GM12875 (cell line): ENCODE data around the gene MOSPD2.

ENCODE experiments used
- H3K4me3 ChIP-seq: one replicate; pipeline ENCODE4 v1.5.1; 2011; ENCODE audit warnings: low read depth, low read length, control low read depth
- TF ChIP-seq, protein P1 (sequence below): IDR thresholded peaks from 2 replicates; pipeline ENCODE4 v1.5.1; 2011; ENCODE audit warnings: low read depth, mild to moderate bottlenecking, control low read depth, inconsistent platforms, low read length, moderate library complexity, borderline replicate concordance; ENCODE audit not compliant: insufficient read depth

Gene MOSPD2

DNA sequence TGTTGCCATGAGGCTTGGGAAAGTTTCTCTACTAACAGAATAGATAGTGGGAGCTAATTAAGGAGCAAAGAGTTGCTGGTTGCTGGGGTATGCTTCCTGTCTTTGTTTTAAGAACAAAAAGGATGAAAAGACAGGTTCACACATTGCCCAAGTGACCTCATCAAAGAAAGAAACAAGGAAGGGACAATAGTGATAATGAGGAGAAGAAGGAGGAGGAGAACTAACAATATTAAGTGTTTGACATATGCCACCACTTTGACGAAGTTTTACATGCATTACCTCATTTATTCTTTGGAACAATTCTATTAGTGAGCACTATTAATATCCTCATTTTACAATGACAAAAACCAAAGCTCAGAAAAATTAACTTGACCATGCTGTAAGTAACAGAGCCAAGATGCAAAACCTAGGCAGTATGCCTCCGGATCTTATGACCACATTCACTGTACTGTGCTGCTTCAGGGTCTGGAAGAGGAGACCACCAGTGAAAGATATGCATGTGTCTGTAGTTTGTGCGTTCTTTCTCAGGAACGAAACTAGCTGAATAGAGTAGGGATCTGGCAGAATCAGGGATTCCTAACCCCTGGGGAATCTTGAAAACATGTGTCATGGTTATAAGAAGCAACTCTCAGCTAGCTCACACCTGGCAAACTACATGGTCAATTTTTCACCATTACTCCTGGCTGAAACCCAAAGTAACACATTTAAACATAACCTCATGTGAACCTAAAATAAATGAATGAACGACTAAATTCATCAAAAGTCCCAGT lies 83.8 kb downstream of the MOSPD2 start:
- H3K4me3 ChIP-seq = no peak overlapping the region
- TF ChIP-seq, protein P1, sequence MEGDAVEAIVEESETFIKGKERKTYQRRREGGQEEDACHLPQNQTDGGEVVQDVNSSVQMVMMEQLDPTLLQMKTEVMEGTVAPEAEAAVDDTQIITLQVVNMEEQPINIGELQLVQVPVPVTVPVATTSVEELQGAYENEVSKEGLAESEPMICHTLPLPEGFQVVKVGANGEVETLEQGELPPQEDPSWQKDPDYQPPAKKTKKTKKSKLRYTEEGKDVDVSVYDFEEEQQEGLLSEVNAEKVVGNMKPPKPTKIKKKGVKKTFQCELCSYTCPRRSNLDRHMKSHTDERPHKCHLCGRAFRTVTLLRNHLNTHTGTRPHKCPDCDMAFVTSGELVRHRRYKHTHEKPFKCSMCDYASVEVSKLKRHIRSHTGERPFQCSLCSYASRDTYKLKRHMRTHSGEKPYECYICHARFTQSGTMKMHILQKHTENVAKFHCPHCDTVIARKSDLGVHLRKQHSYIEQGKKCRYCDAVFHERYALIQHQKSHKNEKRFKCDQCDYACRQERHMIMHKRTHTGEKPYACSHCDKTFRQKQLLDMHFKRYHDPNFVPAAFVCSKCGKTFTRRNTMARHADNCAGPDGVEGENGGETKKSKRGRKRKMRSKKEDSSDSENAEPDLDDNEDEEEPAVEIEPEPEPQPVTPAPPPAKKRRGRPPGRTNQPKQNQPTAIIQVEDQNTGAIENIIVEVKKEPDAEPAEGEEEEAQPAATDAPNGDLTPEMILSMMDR = no peak

DNA sequence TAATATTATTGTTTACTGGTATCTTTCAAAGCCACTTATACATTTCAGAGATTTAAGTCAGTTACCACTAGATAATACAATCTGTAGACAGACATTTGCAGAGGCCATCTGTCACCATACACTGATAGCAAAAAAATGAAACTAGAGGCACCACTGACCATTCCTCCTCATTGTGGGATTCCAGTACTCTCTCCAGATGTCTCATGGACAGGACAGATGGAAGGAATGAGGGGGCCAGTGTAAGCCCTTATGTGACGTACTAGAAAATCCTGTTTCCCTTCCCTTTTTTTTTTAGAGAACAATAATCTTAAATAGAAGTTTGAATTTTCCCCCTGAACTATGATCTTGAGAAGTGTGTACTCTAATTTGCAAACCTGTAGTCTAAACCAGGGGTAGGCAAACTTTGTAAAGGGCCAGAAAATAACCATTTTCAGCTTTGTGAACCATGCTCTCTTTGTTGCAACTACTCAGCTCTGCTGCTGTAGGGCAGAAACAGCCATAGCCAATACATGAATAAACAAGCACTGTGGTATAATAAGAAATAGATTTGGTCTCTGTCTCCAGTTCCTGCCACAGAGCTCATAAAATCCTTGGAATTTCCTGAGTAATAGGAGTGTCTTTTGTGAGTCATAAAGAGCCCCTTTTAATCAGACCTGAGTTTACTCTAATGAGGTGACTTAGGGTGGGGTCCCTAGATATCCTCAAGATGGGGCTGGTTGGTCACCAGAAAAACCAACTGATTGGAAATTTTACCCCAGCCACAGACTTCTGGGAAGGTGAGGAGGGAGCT lies 90.4 kb downstream of the MOSPD2 start:
- TF ChIP-seq, protein P1 = no peak
- no peak overlapping the region for H3K4me3 ChIP-seq

DNA sequence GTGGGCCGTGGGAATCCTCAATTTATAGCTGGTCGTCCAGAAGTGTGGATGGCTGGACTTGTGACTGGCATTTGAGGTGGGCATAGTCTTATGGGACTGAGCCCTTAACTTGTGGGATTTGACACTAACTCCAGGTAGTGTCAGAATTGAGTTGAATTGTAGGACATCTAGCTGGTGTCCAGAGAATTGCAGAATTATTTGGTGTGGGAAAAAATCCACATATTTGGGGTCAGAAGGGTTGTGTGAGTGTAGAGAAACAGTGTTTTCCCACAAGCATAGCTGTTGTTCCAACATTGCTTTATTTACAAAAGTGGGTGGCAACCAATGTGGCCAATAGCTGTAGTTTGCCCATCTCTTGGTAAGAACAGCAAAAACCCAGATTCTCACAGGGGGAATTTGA lies 91.3 kb downstream of the MOSPD2 start:
- H3K4me3 ChIP-seq = no peak overlapping the region
- TF ChIP-seq, protein P1 = no peak
